ENCODE results near the gene SPECC1.

The SPECC1 gene

GRCh38 chr17:20273741-20274500, 264.8 kb downstream of the SPECC1 start:
- DNase-seq (ENCODE audit: low read depth), result no peak

- DNase-seq (ENCODE audit: low read depth), result no peak
Measured at GRCh38 chr17:20275653-20276052, 266.5 kb downstream of the SPECC1 start.

- no peak for DNase-seq (ENCODE audit: low read depth)
Measured at GRCh38 chr17:20276421-20276820, 267.3 kb downstream of the SPECC1 start.

- DNase-seq (ENCODE audit: low read depth), result no peak
Measured at GRCh38 chr17:20278805-20279204, 269.6 kb downstream of the SPECC1 start.

- no peak for DNase-seq (ENCODE audit: low read depth)
Measured at GRCh38 chr17:20279631-20280030, 270.5 kb downstream of the SPECC1 start.

- DNase-seq (ENCODE audit: low read depth), result no peak
Measured at GRCh38 chr17:20280051-20280450, 270.9 kb downstream of the SPECC1 start.

GRCh38 chr17:20280851-20281250, 271.7 kb downstream of the SPECC1 start:
- no peak for DNase-seq (ENCODE audit: low read depth)

GRCh38 chr17:20281860-20282259, 272.7 kb downstream of the SPECC1 start:
- no peak for DNase-seq (ENCODE audit: low read depth)

- no peak for DNase-seq (ENCODE audit: low read depth)
Measured at GRCh38 chr17:20282526-20283308, 273.6 kb downstream of the SPECC1 start.

- no peak for DNase-seq (ENCODE audit: low read depth)
Measured at GRCh38 chr17:20284022-20284421, 274.9 kb downstream of the SPECC1 start.

- no peak for DNase-seq (ENCODE audit: low read depth)
Measured at GRCh38 chr17:20284570-20285295, 275.6 kb downstream of the SPECC1 start.

GRCh38 chr17:20289984-20290383, 280.8 kb downstream of the SPECC1 start:
- no peak for DNase-seq (ENCODE audit: low read depth)

GRCh38 chr17:20291853-20292252, 282.7 kb downstream of the SPECC1 start:
- no peak for DNase-seq (ENCODE audit: low read depth)

GRCh38 chr17:20293501-20293900, 284.3 kb downstream of the SPECC1 start:
- no peak for DNase-seq (ENCODE audit: low read depth)

GRCh38 chr17:20294120-20294519, 285.0 kb downstream of the SPECC1 start:
- no peak for DNase-seq (ENCODE audit: low read depth)

GRCh38 chr17:20299013-20299412, 289.9 kb downstream of the SPECC1 start:
- DNase-seq (ENCODE audit: low read depth), result no peak

GRCh38 chr17:20300436-20300934, 291.3 kb downstream of the SPECC1 start:
- no peak for DNase-seq (ENCODE audit: low read depth)

- DNase-seq (ENCODE audit: low read depth), result no peak
Measured at GRCh38 chr17:20302246-20302917, 293.2 kb downstream of the SPECC1 start.

- no peak for DNase-seq (ENCODE audit: low read depth)
Measured at GRCh38 chr17:20304961-20305360, 295.8 kb downstream of the SPECC1 start.

GRCh38 chr17:20306924-20307323, 297.8 kb downstream of the SPECC1 start:
- DNase-seq (ENCODE audit: low read depth), result no peak

GRCh38 chr17:20307326-20307910, 298.3 kb downstream of the SPECC1 start:
- no peak for DNase-seq (ENCODE audit: low read depth)

- DNase-seq (ENCODE audit: low read depth), result no peak
Measured at GRCh38 chr17:20310481-20310880, 301.3 kb downstream of the SPECC1 start.
